IMR-90 (cell line): ENCODE results near the gene SH3BP4.

Experiments used
- BHLHE40 ChIP-seq: fragments of 150-350 bp; IDR thresholded peaks from 2 replicates; pipeline ENCODE4 v1.6.1; 2016; ENCODE audit warnings: mild to moderate bottlenecking, low read depth, low read length
- CHD1 ChIP-seq: IDR thresholded peaks from 2 replicates; pipeline ENCODE4 v1.6.1; 2012; ENCODE audit warnings: low read depth, low read length, improper control_type of control experiment
- FOS ChIP-seq: fragments of 150-350 bp; IDR thresholded peaks from 2 replicates; pipeline ENCODE4 v1.6.1; 2016; ENCODE audit warnings: low read depth, low read length
- MXI1 ChIP-seq: IDR thresholded peaks from 2 replicates; pipeline ENCODE4 v1.6.1; 2012; ENCODE audit warnings: low read depth, mild to moderate bottlenecking, low read length, moderate library complexity, borderline replicate concordance
- NFE2L2 ChIP-seq: fragments of 150-350 bp; IDR thresholded peaks from 2 replicates; pipeline ENCODE4 v1.6.1; 2016; ENCODE audit warnings: low read depth, mild to moderate bottlenecking, low read length
- POLR2A ChIP-seq: IDR thresholded peaks from 2 replicates; pipeline ENCODE4 v1.6.1; 2012; ENCODE audit warnings: mild to moderate bottlenecking, low read depth, low read length
- RAD21 ChIP-seq: IDR thresholded peaks from 2 replicates; pipeline ENCODE4 v1.6.1; 2012; ENCODE audit warnings: low read length, improper control_type of control experiment
- RFX5 ChIP-seq: IDR thresholded peaks from 2 replicates; pipeline ENCODE4 v1.8.0; 2012; ENCODE audit warnings: low read depth, mild to moderate bottlenecking, low read length, moderate library complexity
- SMC3 ChIP-seq: fragments of 150-350 bp; IDR thresholded peaks from 2 replicates; pipeline ENCODE4 v1.6.1; 2016; ENCODE audit warnings: low read depth, mild to moderate bottlenecking, antibody characterized with exemption, low read length, moderate library complexity
- TF ChIP-seq, protein P1 (sequence below): conservative IDR thresholded peaks from 2 replicates; pipeline ENCODE4 v1.5.1; 2012; ENCODE audit warnings: mild to moderate bottlenecking, low read depth, low read length, improper control_type of control experiment
- TF ChIP-seq, protein P2 (sequence below): fragments of 150-350 bp; IDR thresholded peaks from 2 replicates; pipeline ENCODE4 v1.6.1; 2016; ENCODE audit warnings: low read depth, mild to moderate bottlenecking, low read length, moderate library complexity, borderline replicate concordance
- TF ChIP-seq, protein P3 (sequence below): fragments of 150-350 bp; IDR thresholded peaks from 2 replicates; pipeline ENCODE4 v1.6.1; 2017; ENCODE audit warnings: mild to moderate bottlenecking, antibody characterized with exemption, low read length, low read depth

DNA sequence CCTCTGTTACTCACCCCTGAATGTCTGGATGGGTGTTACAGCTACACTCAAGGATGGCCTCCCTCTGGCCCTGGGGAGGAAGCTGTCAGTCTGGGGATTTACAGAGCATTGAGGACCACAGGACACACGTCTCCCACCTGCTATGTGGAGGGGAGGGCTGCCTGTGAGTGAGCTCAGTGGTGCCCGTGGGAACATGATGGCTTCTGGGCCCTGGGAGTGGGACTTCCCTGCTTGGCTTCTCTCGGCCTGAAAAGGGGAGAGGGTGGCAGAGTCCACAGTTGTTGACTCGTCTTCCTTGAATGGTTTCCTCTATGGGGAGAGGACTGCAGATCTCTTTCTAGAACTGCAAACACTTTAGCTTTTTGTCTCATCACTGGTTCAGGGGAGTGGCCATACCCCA lies 79.1 kb downstream of the SH3BP4 start:
- TF ChIP-seq POLR2A (no peak), CHD1 (no peak), RFX5 (no peak), FOS (no peak), RAD21 (no peak), SMC3 (no peak), NFE2L2 (no peak), BHLHE40 (no peak), MXI1 (no peak)
- TF ChIP-seq, protein P1, sequence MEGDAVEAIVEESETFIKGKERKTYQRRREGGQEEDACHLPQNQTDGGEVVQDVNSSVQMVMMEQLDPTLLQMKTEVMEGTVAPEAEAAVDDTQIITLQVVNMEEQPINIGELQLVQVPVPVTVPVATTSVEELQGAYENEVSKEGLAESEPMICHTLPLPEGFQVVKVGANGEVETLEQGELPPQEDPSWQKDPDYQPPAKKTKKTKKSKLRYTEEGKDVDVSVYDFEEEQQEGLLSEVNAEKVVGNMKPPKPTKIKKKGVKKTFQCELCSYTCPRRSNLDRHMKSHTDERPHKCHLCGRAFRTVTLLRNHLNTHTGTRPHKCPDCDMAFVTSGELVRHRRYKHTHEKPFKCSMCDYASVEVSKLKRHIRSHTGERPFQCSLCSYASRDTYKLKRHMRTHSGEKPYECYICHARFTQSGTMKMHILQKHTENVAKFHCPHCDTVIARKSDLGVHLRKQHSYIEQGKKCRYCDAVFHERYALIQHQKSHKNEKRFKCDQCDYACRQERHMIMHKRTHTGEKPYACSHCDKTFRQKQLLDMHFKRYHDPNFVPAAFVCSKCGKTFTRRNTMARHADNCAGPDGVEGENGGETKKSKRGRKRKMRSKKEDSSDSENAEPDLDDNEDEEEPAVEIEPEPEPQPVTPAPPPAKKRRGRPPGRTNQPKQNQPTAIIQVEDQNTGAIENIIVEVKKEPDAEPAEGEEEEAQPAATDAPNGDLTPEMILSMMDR, result no peak
- TF ChIP-seq, protein P2, sequence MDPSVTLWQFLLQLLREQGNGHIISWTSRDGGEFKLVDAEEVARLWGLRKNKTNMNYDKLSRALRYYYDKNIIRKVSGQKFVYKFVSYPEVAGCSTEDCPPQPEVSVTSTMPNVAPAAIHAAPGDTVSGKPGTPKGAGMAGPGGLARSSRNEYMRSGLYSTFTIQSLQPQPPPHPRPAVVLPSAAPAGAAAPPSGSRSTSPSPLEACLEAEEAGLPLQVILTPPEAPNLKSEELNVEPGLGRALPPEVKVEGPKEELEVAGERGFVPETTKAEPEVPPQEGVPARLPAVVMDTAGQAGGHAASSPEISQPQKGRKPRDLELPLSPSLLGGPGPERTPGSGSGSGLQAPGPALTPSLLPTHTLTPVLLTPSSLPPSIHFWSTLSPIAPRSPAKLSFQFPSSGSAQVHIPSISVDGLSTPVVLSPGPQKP, result no peak
- TF ChIP-seq, protein P3, sequence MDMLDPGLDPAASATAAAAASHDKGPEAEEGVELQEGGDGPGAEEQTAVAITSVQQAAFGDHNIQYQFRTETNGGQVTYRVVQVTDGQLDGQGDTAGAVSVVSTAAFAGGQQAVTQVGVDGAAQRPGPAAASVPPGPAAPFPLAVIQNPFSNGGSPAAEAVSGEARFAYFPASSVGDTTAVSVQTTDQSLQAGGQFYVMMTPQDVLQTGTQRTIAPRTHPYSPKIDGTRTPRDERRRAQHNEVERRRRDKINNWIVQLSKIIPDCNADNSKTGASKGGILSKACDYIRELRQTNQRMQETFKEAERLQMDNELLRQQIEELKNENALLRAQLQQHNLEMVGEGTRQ, result no peak
